Astrocyte (in vitro differentiated cells and primary cell): Measurements from ENCODE around the gene VEGFA. TPM values are rescaled to one million over a fixed set of nuclear protein-coding genes. Genes with fewer than 3 reads are reported as not detected.

Experiments
- DNase-seq: peaks from one replicate; pipeline ENCODE4 v3.0.0-alpha.2; 2010; ENCODE audit warnings: low read depth
- FAIRE-seq: peaks from 2 replicates; lab custom pipeline; 2011; peaks lifted over from hg19 to GRCh38; lab: Jason Lieb, UNC
- H2AFZ ChIP-seq: 2 replicates; pipeline ENCODE4 v1.6.0; 2012; ENCODE audit warnings: low read depth, low read length, inconsistent platforms
- H3K27ac ChIP-seq: 2 replicates; pipeline ENCODE4 v1.5.1; 2011; ENCODE audit warnings: low read depth, low read length, inconsistent platforms
- H3K27me3 ChIP-seq: 2 replicates; pipeline ENCODE4 v1.6.0; 2011; ENCODE audit warnings: low read length, inconsistent platforms; ENCODE audit not compliant: insufficient read depth
- H3K36me3 ChIP-seq: 2 replicates; pipeline ENCODE4 v1.5.1; 2011; ENCODE audit warnings: low read length, inconsistent platforms; ENCODE audit not compliant: insufficient read depth
- H3K4me1 ChIP-seq: 2 replicates; pipeline ENCODE4 v1.5.1; 2011; ENCODE audit warnings: low read length, inconsistent platforms; ENCODE audit not compliant: insufficient read depth
- H3K4me2 ChIP-seq: 2 replicates; pipeline ENCODE4 v1.6.0; 2012; ENCODE audit warnings: low read length, inconsistent platforms
- H3K4me3 ChIP-seq: 2 replicates; pipeline ENCODE4 v1.5.1; 2011; ENCODE audit warnings: low read depth, mild to moderate bottlenecking, low read length, inconsistent platforms; ENCODE audit not compliant: insufficient read depth
- H3K79me2 ChIP-seq: 2 replicates; pipeline ENCODE4 v1.6.0; 2012; ENCODE audit warnings: mild to moderate bottlenecking, low read length, inconsistent platforms; ENCODE audit not compliant: insufficient read depth
- H3K9ac ChIP-seq: 2 replicates; pipeline ENCODE4 v1.6.0; 2012; ENCODE audit warnings: mild to moderate bottlenecking, low read length, inconsistent platforms
- H3K9me3 ChIP-seq: 2 replicates; pipeline ENCODE4 v1.5.1; 2012; ENCODE audit warnings: low read depth, mild to moderate bottlenecking, low read length, inconsistent platforms; ENCODE audit not compliant: insufficient read depth
- H4K20me1 ChIP-seq: 2 replicates; pipeline ENCODE4 v1.6.0; 2012; ENCODE audit warnings: low read length, inconsistent platforms; ENCODE audit not compliant: insufficient read depth
- H3K27ac Mint-ChIP-seq: one replicate; pipeline ENCODE4 v1.8.0; 2021; ENCODE audit warnings: mild to moderate bottlenecking, mixed read lengths; ENCODE audit not compliant: unreplicated experiment
- H3K27me3 Mint-ChIP-seq: one replicate; pipeline ENCODE4 v1.8.0; 2021; ENCODE audit warnings: low read depth, mixed read lengths; ENCODE audit not compliant: unreplicated experiment
- H3K36me3 Mint-ChIP-seq: one replicate; pipeline ENCODE4 v1.8.0; 2021; ENCODE audit warnings: low read depth, mixed read lengths; ENCODE audit not compliant: unreplicated experiment
- H3K4me1 Mint-ChIP-seq: one replicate; pipeline ENCODE4 v1.8.0; 2021; ENCODE audit warnings: low read depth, mixed read lengths; ENCODE audit not compliant: unreplicated experiment
- H3K4me3 Mint-ChIP-seq: one replicate; pipeline ENCODE4 v1.8.0; 2021; ENCODE audit warnings: mild to moderate bottlenecking, moderate library complexity, mixed read lengths; ENCODE audit not compliant: unreplicated experiment
- H3K9me3 Mint-ChIP-seq: one replicate; pipeline ENCODE4 v1.8.0; 2021; ENCODE audit warnings: mild to moderate bottlenecking, mixed read lengths; ENCODE audit not compliant: unreplicated experiment
- EZH2 ChIP-seq: IDR thresholded peaks from 2 replicates; pipeline ENCODE4 v1.6.1; 2012; ENCODE audit warnings: mild to moderate bottlenecking, low read length, inconsistent platforms; ENCODE audit not compliant: insufficient read depth
- total RNA-seq: library from RNA; stranded (reverse); gene quantifications from 2 replicates; pipeline ENCODE4 v1.2.1, GENCODE V29; 2021
- TF ChIP-seq, protein P1 (sequence below): IDR thresholded peaks from 2 replicates; pipeline ENCODE4 v1.5.1; 2011; ENCODE audit warnings: low read depth, mild to moderate bottlenecking, inconsistent platforms, low read length, moderate library complexity; ENCODE audit not compliant: insufficient read depth

The VEGFA gene
- total RNA-seq, 1 donor from 2014 or later = 144 TPM

GRCh38 chr6:43834528-43835155, 64.6 kb downstream of the VEGFA start:
- Histone ChIP-seq H3K27ac (no peak overlapping the region), H3K79me2 (no peaks in the 10 kb centered on the region), H3K4me2 (no peak overlapping the region), H2AFZ (no peak overlapping the region), H3K4me3 (no peak overlapping the region), H3K9me3 (no peaks in the 10 kb centered on the region), H3K36me3 (no peaks in the 10 kb centered on the region), H3K4me1 (peaks cover 7% of the 10 kb centered on the region), H3K9ac (no peak overlapping the region), H4K20me1 (no peaks in the 10 kb centered on the region), H3K27me3 (peaks cover 16% of the 10 kb centered on the region)
- FAIRE-seq = no peak
- DNase-seq = no peak
- no peak overlapping the region for H3K4me3 Mint-ChIP-seq
- H3K36me3 Mint-ChIP-seq = no peaks in the 10 kb centered on the region
- peaks cover 26% of the 10 kb centered on the region for H3K27me3 Mint-ChIP-seq
- peaks cover 30% of the 10 kb centered on the region for H3K4me1 Mint-ChIP-seq
- H3K9me3 Mint-ChIP-seq = no peaks in the 10 kb centered on the region
- TF ChIP-seq EZH2 = no peak
- TF ChIP-seq, protein P1, sequence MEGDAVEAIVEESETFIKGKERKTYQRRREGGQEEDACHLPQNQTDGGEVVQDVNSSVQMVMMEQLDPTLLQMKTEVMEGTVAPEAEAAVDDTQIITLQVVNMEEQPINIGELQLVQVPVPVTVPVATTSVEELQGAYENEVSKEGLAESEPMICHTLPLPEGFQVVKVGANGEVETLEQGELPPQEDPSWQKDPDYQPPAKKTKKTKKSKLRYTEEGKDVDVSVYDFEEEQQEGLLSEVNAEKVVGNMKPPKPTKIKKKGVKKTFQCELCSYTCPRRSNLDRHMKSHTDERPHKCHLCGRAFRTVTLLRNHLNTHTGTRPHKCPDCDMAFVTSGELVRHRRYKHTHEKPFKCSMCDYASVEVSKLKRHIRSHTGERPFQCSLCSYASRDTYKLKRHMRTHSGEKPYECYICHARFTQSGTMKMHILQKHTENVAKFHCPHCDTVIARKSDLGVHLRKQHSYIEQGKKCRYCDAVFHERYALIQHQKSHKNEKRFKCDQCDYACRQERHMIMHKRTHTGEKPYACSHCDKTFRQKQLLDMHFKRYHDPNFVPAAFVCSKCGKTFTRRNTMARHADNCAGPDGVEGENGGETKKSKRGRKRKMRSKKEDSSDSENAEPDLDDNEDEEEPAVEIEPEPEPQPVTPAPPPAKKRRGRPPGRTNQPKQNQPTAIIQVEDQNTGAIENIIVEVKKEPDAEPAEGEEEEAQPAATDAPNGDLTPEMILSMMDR = no peak
- H3K27ac Mint-ChIP-seq = no peak overlapping the region

GRCh38 chr6:43835872-43836419, 65.9 kb downstream of the VEGFA start:
- Histone ChIP-seq H3K27ac (no peak overlapping the region), H2AFZ (no peak overlapping the region)

More at GRCh38 chr6:43835872-43836419, 65.9 kb downstream of the VEGFA start:
- no peak overlapping the region for H3K4me2 ChIP-seq
- no peaks in the 10 kb centered on the region for H3K36me3 ChIP-seq
- no peaks in the 10 kb centered on the region for H4K20me1 ChIP-seq
- no peak overlapping the region for H3K9ac ChIP-seq
- H3K27ac Mint-ChIP-seq = peak overlapping the region; percentile 58
- H3K79me2 ChIP-seq = no peaks in the 10 kb centered on the region
- no peak for DNase-seq
- H3K9me3 ChIP-seq = no peaks in the 10 kb centered on the region
- H3K36me3 Mint-ChIP-seq = no peaks in the 10 kb centered on the region
- H3K4me1 Mint-ChIP-seq = peaks cover 30% of the 10 kb centered on the region
- TF ChIP-seq EZH2 = no peak
- TF ChIP-seq, protein P1 = no peak
- peaks cover 6% of the 10 kb centered on the region for H3K27me3 ChIP-seq
- peaks cover 23% of the 10 kb centered on the region for H3K27me3 Mint-ChIP-seq
- no peak for FAIRE-seq
- H3K4me1 ChIP-seq = peaks cover 10% of the 10 kb centered on the region
- peak overlapping the region; percentile 67 for H3K4me3 Mint-ChIP-seq
- H3K4me3 ChIP-seq = no peak overlapping the region
- no peaks in the 10 kb centered on the region for H3K9me3 Mint-ChIP-seq

Other genes with a start within 250 kb of the VEGFA start
- gene XPO5, start 194.2 kb upstream of the VEGFA start, total RNA-seq = 53.0 and 62.6 TPM in 2 replicates
- 53.0 and 58.0 TPM in 2 replicates for gene POLH, start 194.0 kb upstream of the VEGFA start, total RNA-seq
- 86.6 and 90.6 TPM in 2 replicates for gene GTPBP2, start 140.9 kb upstream of the VEGFA start, total RNA-seq
- gene MAD2L1BP, start 134.4 kb upstream of the VEGFA start, total RNA-seq = 28.0 and 32.2 TPM in 2 replicates
- gene RSPH9, start 125.2 kb upstream of the VEGFA start, total RNA-seq = 0.30 and 0.55 TPM in 2 replicates
- 33.5 and 38.3 TPM in 2 replicates for gene MRPS18A, start 82.4 kb upstream of the VEGFA start, total RNA-seq